Activated CD8-positive, alpha-beta memory T cell treated with anti-CD3 and anti-CD28 coated beads for 24 hours (primary cell): ENCODE results near the gene PRKAG1.
A peak's percentile ranks its signal among the peaks of the same experiment; 100 is the strongest.

Experiments used
- DNase-seq: peaks from one replicate; pipeline ENCODE4 v3.0.0-alpha.2; 2020

Gene PRKAG1

GRCh38 chr12:48960834-48961233 is 57.7 kb downstream of the PRKAG1 start:
- DNase-seq: no peak

- DNase-seq: no peak
Observed at GRCh38 chr12:48958049-48958388, 60.6 kb downstream of the PRKAG1 start.

GRCh38 chr12:48957141-48958048 is 61.2 kb downstream of the PRKAG1 start, which contains the start of gene ARF3:
TSS of gene ARF3 (minus strand) at chr12:48957487. CDS start at chr12:48941095, 16,392 bp downstream.
- peak; percentile 96 for DNase-seq

GRCh38 chr12:48956279-48957140 is 62.1 kb downstream of the PRKAG1 start:
- peak; percentile 69 for DNase-seq

GRCh38 chr12:48954841-48955501 is 63.6 kb downstream of the PRKAG1 start:
- DNase-seq: no peak

GRCh38 chr12:48954061-48954460 is 64.5 kb downstream of the PRKAG1 start:
- no peak for DNase-seq

- DNase-seq: no peak
Observed at GRCh38 chr12:48952691-48953090, 65.9 kb downstream of the PRKAG1 start.
